HG02759 (cell line): ENCODE results near the gene NFE2L1.
"Not testable (repeated sequence)": the region's sequence is repeated elsewhere in the genome, so short reads cannot be mapped to it uniquely, and the experiment has no call there.

Experiments used
- ATAC-seq: cut with Tn5 transposase; IDR thresholded peaks from one replicate; pipeline ENCODE4 v1.9.1; 2021; ENCODE audit warnings: mild to moderate bottlenecking, moderate library complexity; ENCODE audit not compliant: unreplicated experiment

NFE2L1 gene

DNA sequence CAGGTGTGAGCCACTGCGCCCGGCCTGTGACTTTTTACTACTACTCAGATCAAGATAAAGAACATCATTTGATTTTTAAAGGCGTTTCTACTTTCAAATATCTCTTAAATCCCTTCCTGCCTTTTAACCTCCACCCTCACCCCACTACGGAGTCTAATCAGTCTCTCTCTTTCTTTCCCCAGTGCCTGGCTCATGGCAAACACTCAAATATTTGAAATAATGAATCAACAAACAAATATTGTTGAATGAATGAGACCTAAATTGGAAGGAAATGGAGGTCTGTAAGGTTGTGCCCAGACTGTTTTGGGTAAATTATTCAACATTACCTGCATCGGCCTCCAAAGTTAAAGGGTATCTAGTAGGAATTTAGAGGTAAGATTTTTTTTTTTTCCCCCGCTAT is 25.3 kb upstream of the NFE2L1 start:
- ATAC-seq, result no peak

DNA sequence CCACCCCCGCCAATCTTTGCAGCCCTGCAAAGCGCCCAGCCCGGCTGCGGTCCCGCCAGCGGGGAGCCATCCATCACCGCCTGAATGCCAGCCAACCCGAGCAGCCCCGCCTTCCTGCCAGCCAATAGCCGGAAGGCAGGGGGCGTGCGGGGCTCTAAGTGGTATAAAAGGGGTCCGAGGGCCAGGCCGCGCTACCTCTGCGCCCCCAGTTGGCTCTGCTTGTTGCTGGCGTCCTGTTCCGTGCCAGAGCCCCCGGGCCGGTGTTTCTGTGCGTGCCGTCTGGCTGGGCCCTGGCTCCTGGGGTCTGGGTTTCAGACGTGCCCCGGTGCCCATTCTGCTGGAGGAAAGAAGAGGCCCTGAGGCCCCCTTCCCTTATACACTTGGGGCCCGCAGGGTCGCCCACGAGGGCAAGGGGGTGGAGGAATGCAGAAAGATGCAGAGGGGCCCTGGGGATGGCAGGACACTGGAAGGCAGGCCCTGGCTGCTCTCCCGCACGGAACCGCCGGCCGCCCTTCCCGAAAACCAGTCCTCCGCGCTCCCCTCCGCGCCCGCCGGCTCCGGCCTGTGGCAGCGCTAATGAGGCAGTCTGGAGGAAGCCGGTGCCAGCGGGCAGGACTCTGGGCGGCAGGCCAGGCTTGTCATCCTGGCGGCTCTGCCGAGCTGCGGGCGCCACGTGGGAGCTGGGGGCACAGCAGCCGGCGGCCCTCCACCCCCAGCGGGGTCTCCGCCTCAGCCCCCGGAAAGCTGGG is 24.6 kb upstream of the NFE2L1 start:
- ATAC-seq, result no peak

- ATAC-seq, result no peak
These were observed 23.8 kb upstream of the NFE2L1 start for GRCh38 chr17:48024149-48025039.

DNA sequence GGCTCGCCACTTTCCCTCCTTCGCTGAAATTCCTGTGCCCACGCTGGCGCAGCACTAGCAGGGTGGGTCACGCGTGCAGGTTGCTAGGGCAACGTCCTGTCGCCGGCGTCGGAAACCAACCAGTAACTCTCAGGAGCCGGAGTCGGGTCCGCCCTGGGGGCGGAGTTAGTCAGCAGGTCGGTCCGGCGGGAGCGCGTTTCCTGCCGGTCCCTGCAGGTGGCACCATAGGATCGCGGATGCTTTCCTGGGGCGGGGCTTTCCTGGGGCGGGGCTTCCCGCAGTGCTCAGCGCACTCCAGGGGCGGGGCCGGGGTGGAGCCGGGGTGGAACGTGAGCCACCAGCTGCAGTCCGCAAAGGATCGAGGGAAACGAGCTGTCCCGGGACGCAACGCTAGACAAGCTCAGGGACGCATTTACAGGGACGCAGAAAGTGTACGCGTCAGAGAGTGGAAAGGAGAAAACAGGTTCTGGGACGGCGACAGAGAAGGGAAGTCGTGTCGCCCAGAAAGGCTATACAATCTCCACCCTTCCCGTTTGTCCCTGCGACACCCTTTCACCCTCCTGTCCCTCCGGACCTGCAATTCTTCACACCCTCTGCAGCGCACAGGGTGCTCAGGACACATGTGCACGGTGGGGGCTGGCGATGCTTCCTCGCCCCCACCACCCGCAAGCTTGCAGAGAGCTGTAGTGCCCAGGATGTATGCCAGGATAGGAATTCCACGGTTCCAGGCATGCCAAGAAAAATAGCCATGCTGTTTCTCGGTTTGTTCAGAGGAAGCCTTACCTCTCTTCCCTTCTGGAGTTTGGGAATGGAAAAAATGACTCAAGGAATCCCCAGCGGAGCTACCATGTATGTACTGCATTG is 22.9 kb upstream of the NFE2L1 start:
- ATAC-seq, result peak; percentile 82

GRCh38 chr17:48025904-48026501 is 22.2 kb upstream of the NFE2L1 start:
- no peak for ATAC-seq

- no peak for ATAC-seq
These were observed 21.4 kb upstream of the NFE2L1 start for GRCh38 chr17:48026502-48027321.

- no peak for ATAC-seq
These were observed 20.7 kb upstream of the NFE2L1 start for GRCh38 chr17:48027322-48027981.

GRCh38 chr17:48028736-48029135 is 19.4 kb upstream of the NFE2L1 start:
- no peak for ATAC-seq

DNA sequence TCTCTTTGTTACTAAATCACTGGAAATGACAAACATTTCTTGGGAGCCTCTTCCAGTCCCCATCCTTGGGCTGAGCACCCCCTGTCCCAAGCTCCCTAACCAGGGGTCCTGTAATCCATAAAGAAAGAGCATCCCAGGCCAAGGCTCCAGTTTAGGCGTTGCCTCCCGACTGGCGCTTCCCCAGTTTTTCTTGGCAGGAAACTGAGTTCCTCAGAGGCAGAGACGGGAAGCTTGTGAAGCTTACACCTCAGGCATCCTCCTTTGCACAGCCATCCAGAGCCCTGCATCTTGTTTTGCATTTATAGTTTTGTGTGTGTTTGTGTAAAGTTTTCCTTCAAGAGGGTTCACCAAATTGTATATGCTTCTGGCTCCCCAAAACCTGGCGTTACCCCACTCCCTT is 17.6 kb upstream of the NFE2L1 start:
- ATAC-seq, result no peak

- ATAC-seq, result no peak
These were observed 16.2 kb upstream of the NFE2L1 start for GRCh38 chr17:48031966-48032365.

DNA sequence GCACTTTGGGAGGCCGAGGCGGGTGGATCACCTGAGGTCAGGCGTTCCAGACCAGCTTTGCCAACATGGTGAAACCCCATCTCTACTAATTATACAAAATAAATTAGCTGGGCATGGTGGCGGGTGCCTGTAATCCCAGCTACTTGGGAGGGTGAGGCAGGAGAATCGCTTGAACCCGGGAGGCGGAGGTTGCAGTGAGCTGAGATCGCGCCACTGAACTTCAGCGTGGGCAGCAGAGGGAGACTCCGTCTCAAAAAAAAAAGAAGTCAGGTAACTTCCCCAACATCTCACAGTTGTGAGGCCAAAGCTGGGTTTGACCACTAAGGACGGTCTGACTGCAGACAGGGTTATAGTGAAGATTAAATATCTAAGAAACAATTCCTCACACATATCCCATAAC is 13.4 kb upstream of the NFE2L1 start:
- ATAC-seq, result not testable (repeated sequence)

DNA sequence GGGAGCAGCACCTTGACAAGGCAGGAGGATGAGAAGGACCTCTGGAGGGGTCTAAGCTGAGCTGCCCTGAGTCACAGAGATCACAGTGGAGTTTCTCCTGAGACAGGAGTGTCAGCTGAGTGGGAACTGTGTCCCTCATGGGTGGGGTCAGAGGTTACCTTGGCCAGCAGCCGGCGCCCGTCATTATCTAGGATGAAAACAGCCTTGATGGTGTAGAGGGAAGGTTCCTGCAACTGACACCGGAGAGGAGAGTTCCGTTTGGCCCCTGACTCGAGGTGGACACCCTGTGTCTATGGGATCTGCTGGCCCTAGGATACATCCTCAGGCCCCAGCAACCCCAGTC is 11.5 kb upstream of the NFE2L1 start:
- no peak for ATAC-seq

DNA sequence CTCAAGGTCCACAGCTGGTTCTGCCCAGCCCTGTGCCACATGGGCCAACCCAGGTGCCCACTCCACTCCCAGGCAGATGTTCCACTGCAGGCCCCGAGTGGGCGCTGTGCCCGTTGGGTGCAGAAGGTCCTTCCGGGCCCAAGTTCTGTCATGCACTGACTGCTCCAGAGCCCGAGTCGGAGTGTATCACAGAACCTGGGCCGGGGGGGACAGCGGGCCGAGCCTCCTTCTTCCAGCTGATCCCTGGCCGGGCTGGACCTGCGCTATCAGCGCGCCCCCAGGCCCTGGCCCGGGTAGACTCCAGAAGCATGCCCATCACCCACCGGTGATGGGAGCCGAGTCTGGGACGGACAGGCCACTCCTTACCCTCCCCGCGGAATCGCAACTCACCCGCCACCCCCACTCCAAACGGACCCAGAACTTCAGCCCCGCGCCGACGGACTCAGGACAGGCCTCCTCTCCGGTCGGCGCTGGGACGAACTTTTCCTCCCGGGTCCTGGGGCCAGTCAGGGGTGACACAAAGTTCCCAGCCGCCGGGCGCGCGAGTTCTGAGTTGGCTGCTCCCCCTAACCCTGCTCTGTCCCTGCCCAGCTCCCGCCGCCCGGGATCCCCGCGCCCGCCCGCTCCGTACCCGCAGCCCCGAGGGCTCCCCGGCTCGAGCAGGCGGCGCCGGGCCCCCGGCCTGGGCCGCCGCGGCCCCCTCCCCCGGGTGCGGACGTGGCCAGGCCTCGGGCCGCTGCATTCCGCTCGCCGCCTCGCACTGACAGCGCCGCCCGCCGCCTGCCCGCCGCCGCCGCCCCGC is 10.9 kb upstream of the NFE2L1 start, which contains the start of gene COPZ2:
COPZ2 (minus strand) TSS at position 762 of the 802 bp plus-strand sequence; CDS start at position 742, 20 bp downstream.
- peak; percentile 69 for ATAC-seq

DNA sequence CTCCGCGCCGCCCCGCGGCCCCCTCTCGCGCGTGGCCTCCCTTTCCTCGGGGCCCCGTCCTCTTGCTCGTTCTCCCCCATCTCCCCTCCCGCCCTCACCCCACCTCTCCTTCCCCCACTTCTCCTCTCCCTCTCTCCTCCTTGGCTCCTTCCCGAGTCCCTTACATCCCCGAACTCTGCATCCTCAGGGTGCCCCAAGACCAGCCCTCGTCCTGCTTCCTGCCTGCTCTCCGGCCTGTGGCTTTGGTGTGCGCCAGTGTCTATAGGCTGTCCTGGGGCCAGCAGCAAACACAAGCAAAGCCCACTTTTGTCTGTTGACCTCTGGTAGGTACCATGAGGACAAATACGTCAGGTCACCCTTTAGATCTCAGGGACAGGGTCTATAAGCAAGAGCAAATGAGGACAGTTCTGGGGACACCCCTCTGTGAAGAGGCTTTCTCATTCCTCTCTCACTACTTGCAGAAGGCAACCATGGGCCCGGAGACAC is 10.3 kb upstream of the NFE2L1 start:
- no peak for ATAC-seq

DNA sequence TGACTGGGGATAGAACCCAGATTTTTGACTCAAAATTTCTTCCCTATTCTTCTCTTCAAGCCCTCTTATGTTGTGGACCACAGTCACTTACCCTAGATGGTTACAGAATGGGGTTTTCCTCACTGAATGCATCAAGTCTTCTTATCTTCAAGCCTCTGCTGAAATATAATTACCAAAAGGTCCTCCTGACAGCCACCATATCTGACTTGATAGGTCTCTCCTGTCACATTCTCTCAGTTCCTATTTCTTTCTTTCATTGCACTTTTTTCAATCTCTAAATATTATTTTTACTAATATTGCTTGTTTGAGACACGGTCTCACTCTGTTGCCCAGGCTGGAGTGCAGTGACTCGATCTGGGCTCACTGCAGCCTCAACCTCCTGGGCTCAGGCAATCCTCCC is 9.5 kb upstream of the NFE2L1 start:
- ATAC-seq, result no peak

DNA sequence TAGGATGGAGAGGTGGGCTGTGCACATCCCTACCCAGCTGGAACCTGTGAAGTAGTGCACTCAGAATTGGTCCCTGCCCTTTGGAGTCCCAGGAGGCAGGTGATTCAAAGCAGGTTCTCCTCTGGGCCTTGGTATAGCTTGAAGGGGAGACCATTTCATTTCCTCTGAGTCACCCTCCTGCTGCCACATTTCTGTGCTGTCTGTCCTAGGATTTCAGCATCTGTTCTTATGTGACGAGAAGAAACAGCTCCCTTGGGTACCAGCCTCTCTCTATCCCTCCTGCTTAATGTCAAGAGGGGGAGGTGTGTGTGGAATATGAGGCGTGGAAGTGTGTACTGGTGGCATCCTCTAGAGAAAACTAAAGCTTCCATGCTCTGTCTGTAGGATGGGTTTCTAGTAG is 5.0 kb upstream of the NFE2L1 start:
- ATAC-seq, result no peak

- ATAC-seq, result no peak
These were observed 3.3 kb upstream of the NFE2L1 start for GRCh38 chr17:48044851-48045250.

DNA sequence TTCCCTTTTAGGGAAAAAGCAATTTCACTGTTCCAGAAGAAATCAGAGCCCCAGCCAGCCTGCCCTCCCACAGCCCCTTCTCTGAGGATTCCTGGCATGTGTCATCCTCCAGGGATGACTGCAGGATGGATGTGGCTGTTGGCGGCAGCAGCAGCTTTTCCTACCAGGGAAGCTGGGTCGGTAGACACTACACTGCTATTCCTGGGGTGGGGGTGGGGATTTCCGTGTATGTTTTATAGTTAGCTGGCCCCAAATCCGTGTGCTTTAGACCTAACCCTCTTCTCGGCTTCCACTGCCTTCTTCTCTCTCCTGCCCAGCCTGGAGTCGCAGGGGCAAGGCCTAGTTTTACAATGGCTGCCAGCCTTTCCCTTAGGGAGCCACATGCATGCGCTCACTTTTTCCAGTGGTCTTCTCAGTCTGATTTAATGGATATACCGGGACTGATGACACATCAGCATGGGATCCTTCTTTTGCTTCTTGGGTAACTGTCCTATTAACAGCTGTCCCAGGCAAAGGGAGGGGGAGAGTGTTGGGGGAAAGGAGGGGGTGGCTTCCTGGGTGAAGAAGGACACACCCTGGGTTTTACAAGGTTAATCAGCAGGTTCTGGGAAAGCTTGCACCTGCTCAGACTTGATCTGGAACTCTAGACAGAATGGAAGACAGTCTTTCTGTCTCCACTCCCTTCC is 2.7 kb upstream of the NFE2L1 start:
- no peak for ATAC-seq
